Vagina (tissue), 2 donors: Measurements from ENCODE around the gene TMEM63B.

Experiments
- POLR2AphosphoS5 ChIP-seq, 2 donors: sonication (generic); formaldehyde crosslinking; IDR thresholded peaks; one replicate each; pipeline ENCODE4 v1.9.0; 2017; ENCODE audit warnings: antibody characterized with exemption in 2 of 2, mild to moderate bottlenecking in 2 of 2, low read depth in 1 of 2; ENCODE audit not compliant: insufficient read depth in 1 of 2
- TF ChIP-seq, protein P1 (sequence below), 3 experiments: fragments of 450-650 bp in 2 of 3; fragments of 200-600 bp in 1 of 3; sonication (generic) in 1 of 3; IDR thresholded peaks; one replicate each; pipeline ENCODE4 v1.5.1; 2017 to 2019; ENCODE audit warnings: antibody characterized with exemption in 3 of 3, mild to moderate bottlenecking in 2 of 3, moderate library complexity in 2 of 3

GRCh38 chr6:44123544-44123943 is 3.8 kb upstream of the TMEM63B start:
- TF ChIP-seq, protein P1, sequence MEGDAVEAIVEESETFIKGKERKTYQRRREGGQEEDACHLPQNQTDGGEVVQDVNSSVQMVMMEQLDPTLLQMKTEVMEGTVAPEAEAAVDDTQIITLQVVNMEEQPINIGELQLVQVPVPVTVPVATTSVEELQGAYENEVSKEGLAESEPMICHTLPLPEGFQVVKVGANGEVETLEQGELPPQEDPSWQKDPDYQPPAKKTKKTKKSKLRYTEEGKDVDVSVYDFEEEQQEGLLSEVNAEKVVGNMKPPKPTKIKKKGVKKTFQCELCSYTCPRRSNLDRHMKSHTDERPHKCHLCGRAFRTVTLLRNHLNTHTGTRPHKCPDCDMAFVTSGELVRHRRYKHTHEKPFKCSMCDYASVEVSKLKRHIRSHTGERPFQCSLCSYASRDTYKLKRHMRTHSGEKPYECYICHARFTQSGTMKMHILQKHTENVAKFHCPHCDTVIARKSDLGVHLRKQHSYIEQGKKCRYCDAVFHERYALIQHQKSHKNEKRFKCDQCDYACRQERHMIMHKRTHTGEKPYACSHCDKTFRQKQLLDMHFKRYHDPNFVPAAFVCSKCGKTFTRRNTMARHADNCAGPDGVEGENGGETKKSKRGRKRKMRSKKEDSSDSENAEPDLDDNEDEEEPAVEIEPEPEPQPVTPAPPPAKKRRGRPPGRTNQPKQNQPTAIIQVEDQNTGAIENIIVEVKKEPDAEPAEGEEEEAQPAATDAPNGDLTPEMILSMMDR (IDR thresholded peaks at IDR 0.05): no peak
- TF ChIP-seq POLR2AphosphoS5 (IDR thresholded peaks at IDR 0.05; ENCODE audit: insufficient read depth in 1 of 2, low read depth in 1 of 2): no peak
